ENCODE data around the gene ENTPD8.
"Not testable (repeated sequence)": the region's sequence is repeated elsewhere in the genome, so short reads cannot be mapped to it uniquely, and the experiment has no call there.

Gene ENTPD8

DNA sequence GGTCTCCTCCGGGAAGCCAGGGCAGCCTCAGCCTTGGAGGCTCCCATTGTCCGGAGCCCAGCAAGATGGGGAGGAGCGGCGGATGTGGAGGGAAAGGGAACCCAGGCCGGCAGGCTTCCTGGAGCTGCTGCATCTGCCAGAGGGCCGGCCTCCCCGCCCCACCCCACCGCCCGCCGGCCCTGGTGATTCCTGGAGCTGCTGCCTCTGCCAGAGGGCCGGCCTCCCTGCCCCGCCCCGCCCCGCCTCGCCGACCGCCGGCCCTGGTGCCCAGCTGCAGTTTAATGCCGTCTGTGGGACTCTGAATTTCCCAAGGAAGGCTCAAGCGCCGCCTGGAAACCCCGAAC lies 49.8 kb downstream of the ENTPD8 start:
- peak overlapping the region; percentile 68 for H3K27ac ChIP-seq

DNA sequence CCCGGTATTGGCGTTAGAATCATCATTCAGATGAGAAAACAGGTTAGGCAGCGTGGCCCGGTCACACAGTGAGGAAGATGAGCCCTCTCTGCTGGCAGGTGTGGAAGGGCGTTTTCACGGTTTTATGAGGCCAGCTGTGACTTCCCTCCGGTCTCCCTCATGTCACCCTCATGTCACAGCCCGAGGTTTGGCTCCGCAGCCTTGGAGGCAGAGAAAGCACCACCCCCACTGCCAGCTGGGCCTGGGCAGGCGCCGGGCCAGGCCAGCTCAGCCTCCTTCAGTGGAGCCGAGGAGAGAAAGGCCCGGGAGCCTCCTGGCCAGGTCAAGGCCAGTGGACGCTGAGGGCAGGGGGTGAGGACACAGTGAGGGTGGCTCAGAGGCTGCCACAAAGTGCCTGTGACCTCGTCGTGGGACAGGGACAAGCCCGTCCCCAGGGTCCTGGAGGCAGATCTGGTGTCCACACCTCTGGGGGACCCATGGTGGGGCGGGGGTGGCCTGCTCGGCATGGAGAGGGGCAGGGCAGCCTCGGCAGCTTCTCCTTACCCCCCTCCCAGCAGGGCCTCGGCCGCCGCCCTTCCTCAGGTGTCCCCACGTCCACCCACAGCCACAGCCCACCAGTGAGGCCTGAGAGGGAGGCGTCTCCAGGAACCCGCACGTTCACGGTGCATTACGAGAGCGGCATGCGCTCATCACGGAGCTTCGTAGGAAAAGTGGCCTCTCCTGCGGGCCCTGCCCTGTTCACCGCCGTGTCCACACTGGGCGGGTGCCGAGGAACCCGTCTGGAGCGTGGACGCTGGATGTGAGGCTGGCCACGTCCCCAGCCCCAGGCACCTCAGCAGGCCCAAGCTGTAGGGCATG lies 50.4 kb downstream of the ENTPD8 start:
- H3K27ac ChIP-seq: peak overlapping the region; percentile 68
- TF ChIP-seq, protein P1, sequence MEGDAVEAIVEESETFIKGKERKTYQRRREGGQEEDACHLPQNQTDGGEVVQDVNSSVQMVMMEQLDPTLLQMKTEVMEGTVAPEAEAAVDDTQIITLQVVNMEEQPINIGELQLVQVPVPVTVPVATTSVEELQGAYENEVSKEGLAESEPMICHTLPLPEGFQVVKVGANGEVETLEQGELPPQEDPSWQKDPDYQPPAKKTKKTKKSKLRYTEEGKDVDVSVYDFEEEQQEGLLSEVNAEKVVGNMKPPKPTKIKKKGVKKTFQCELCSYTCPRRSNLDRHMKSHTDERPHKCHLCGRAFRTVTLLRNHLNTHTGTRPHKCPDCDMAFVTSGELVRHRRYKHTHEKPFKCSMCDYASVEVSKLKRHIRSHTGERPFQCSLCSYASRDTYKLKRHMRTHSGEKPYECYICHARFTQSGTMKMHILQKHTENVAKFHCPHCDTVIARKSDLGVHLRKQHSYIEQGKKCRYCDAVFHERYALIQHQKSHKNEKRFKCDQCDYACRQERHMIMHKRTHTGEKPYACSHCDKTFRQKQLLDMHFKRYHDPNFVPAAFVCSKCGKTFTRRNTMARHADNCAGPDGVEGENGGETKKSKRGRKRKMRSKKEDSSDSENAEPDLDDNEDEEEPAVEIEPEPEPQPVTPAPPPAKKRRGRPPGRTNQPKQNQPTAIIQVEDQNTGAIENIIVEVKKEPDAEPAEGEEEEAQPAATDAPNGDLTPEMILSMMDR (conservative IDR thresholded peaks at IDR 0.05): no peak

More for the DNA sequence above, 49.8 kb downstream of the ENTPD8 start:
- TF ChIP-seq, protein P1 (conservative IDR thresholded peaks at IDR 0.05): no peak

DNA sequence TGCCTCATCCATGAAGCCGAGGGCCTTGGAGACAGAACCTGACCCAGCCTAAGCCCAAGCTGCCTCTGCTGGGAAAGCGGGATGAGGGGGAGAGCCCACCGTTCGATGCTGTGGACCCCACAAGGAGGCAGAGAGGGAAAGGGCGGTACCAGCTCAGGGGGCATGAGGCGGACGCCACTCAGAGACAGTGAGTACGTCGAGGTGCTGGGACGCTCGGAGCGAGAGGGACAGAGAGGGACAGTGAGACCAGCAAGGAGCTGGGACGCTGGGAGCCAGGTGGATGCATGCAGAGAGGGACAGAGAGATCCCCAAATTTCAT lies 51.8 kb downstream of the ENTPD8 start:
- TF ChIP-seq, protein P1 (conservative IDR thresholded peaks at IDR 0.05): no peak
- H3K27ac ChIP-seq: peak overlapping the region; percentile 68

DNA sequence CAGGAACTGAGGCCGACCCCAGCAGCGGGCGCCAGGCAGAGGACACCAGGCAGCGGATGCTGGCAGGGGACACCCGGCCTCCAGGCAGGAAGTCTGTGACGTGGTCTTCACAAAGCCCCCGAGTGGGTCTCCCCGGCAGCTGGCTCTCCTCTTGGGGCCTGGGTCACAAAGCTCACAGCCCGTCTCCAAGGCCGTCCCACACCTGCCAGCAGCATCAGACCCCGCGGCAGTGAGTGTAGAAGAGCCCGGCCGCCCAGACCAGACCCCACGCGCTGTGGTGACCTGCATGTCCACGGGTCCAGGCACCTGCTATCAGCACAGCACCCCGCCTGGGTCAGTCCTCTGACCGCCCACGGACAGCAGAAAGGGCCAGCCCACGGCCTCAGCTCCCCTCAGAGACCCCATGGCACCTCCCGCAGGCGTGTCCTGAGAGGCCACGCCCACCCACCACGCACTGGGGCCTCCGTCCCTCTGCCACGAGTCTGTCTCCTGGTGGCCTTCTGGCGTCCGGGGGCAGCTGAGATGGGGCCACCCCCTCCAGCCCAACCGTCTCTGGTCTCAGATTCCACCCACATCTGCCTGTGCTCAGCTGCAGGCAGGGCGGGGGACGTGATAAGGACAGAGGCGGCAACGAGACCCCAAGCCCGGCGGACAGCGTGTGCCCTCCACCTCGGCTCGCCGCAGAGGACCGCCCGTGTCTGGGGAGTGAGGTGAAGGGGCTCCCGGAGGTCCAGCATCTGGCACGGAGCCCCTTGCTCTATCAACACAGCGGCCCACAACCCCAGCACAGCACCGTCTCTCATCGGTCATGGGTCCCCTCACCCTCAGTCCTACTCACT lies 52.3 kb downstream of the ENTPD8 start:
- peak overlapping the region; percentile 68 for H3K27ac ChIP-seq
- TF ChIP-seq, protein P1 (conservative IDR thresholded peaks at IDR 0.05): no peak

DNA sequence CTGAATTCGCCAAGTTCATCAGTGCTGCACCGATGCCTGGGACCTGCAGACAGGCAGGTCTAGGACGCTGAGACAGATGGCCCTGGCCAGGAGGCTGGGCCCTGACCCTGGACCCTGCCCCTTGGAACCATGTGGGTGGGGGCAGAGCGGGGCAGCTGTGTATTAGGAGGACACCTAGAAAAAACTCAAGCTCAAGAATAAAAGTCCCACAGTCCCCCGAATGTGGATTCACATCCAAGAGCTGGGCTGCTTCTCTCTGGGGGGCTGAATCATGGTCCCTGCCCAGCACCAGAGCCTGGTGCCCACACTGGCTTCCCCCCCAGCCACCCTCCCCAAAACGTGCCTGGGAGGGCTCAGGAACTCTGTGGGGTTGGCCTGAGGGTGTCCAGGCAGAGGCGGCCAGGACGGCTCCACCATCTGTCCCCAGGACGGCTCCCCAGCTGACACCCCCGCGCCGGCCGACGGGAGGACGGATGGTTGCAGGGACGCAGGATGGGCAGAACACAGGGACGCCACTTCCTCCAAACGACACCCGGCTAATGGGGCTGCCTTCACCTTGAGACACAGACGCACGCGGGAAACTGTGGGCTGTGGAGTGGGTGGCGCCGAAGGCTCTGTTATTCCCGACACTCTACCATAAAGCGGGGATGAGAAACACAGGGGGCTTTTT lies 53.1 kb downstream of the ENTPD8 start:
- no peak overlapping the region; the same call in 1 of the 2 replicates for H3K27ac ChIP-seq

DNA sequence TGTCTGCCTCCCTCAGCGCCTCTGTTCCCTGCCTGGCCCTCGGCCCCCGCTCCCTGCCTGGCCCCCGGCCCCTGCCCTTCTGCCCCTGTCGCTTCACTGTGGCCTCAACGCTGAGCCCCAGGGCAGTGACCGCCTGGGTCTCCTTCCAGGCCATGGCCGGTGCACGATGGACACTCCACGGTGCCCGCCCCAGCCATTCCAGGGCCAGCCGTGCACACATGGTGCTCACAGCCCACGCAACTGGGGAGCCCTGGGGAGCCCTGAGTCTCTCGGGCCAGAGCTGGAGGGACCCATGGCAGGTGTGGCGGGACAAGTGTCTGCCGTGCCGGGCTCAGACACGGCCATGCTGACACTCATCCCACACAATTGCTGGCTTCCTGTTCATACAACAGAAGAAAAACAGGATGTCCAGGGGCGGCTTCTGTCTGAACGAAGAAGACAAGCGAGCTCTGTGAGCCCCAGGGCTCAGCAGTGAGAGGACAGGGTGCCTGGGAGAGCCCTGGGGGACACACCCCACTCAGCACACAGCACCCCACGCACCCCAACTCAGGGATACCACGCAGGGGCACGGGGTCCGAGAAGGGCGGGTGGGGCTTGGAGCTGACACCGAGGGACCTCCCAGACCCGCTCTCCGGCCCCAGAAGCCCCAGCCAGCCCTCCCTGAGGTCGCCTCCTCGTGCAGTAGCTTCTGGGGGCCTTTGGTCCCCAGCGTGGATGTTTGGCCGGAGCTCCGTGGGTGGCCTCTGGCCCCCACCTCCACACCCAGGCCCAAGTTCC lies 53.9 kb downstream of the ENTPD8 start:
- no peak overlapping the region; the same call in 1 of the 2 replicates for H3K27ac ChIP-seq
- TF ChIP-seq, protein P1 (conservative IDR thresholded peaks at IDR 0.05): no peak

More for the DNA sequence above, 53.1 kb downstream of the ENTPD8 start:
- TF ChIP-seq, protein P1 (conservative IDR thresholded peaks at IDR 0.05): no peak

DNA sequence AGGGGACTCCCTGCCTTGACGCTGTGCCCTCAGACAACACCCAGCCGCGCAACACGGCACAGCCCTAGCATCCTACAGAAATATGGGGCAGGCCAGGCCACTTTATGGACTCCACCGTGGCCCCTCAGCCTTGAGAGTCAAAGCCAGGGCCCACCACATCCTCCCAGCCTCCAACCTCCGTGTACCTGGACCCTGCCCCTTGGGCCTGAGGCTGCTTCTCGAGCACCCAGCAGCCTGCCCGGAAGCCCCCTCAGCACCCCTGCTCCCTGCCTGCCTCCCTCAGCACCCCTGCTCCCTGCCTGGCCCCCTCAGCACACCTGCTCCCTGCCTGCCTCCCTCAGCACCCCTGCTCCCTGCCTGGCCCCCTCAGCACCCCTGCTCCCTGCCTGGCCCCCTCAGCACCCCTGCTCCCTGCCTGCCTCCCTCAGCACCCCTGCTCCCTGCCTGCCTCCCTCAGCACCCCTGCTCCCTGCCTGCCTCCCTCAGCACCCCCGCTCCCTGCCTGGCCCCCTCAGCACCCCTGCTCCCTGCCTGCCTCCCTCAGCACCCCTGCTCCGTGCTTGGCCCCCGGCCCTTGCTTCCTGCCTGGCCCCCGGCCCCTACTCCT lies 54.5 kb downstream of the ENTPD8 start:
- not testable (repeated sequence) for H3K27ac ChIP-seq

Measured in VCaP (cell line).